ENCODE measurements around the gene LGSN.
"Not testable (repeated sequence)": the region's sequence is repeated elsewhere in the genome, so short reads cannot be mapped to it uniquely, and the experiment has no call there.

The LGSN gene

DNA sequence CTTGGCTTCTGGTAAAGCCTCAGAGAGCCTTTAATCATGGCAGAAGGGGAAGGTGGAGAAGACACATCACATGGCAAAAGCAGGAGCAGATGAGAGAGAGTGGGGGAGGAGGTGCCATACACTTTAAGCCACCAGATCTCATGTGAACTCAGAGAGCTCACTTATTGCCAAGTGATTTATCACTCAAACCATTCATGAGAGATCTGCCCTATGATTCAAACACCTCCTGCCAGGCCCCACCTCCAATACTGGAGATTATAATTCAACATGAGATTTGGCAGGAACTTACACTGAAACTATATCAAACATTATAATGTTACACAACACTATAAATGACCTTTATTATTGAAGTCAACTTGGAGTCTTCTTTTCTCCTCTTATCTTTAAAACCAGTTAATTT is 60.6 kb downstream of the LGSN start:
- no peak for DNase-seq
- in situ Hi-C loops (cut with MboI; ENCODE audit: low pct_unique_long_range_greater_than_20kb, low sequenced_read_pairs) = no loop called here

DNA sequence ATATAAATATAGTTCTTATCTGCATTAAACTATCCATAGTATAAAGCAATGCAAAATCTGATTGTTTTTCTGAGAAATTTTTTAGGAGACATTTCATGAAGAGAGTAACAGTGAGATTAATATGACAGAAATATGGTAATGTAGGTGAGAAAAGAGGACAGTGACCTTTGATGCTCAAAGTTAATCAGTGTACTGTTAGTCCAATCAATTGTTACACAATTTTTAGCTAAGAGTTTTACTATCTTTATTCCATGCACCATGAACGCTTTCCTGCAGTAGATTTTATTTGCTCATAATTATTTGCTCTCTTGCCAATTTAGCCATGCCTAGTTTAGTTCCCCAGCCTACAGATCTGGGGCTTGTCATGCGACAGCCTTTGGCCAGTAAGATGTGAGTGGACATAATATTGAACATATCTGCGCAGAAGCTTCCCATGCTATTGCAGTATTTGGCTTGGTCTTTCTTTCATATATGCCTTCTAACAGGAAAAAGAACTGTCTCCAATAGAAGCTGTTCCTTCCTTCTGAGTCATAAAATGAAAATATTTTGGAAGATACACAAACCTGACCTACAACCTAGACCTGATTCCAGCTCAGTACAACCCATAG is 69.8 kb downstream of the LGSN start:
- in situ Hi-C loops (cut with MboI; ENCODE audit: low pct_unique_long_range_greater_than_20kb, low sequenced_read_pairs) = no loop called here
- DNase-seq = no peak

DNA sequence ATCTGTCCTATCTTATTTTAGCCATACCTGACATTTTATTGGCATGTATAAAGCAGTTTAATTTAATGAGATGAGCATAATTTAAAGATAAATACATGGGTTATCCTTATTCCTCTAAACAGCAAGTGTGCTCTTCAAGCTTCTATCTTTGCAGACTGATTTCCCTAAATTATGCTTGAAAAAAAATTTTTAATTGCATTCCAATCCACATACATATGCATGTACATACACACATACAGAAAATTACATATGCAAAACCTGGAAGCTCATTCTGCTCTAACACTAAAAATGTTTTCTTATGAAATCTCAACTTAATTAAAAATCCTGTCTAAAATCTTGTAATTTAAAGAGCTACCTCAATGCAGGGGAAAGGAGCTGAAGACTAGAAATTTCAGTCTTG is 73.2 kb downstream of the LGSN start:
- DNase-seq = no peak
- in situ Hi-C loops (cut with MboI; ENCODE audit: low pct_unique_long_range_greater_than_20kb, low sequenced_read_pairs) = no loop called here

DNA sequence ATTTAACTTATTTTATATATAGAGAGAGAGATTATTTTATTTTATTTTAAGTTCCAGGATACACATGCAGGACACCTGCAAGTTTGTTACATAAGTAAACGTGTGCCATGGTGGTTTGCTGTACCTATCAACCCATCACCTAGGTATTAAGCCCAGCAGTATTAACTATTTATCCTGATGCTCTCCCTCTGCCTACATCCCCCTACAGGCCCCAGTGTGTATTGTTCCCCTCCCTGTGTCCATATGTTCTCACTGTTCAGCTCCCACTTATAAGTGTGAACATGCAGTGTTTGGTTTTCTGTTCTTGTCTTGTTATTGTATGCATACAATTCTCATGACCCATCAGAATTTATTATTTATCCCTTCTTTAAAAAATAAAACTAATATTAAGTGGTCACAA is 73.9 kb downstream of the LGSN start:
- in situ Hi-C loops (cut with MboI; ENCODE audit: low pct_unique_long_range_greater_than_20kb, low sequenced_read_pairs) = no loop called here
- DNase-seq = no peak

DNA sequence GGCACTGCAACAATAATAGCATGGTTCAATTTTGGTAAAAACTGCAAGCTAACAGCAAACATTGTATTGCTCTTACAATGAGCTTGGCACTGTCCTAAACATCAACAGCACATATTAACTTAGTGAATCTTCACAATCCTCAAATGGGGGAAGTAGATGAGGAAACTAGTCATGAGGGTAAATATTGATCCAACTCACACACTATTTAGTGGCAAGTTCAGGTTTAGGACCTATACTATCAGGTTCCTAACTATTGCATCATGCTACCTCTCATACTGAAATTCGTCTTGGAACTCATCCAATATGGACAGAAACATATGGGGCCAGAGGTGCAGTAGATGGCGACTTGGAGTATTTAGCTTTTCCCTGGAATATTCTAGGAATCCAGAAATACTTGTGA is 74.4 kb downstream of the LGSN start:
- DNase-seq = no peak
- in situ Hi-C loops (cut with MboI; ENCODE audit: low pct_unique_long_range_greater_than_20kb, low sequenced_read_pairs) = no loop called here

DNA sequence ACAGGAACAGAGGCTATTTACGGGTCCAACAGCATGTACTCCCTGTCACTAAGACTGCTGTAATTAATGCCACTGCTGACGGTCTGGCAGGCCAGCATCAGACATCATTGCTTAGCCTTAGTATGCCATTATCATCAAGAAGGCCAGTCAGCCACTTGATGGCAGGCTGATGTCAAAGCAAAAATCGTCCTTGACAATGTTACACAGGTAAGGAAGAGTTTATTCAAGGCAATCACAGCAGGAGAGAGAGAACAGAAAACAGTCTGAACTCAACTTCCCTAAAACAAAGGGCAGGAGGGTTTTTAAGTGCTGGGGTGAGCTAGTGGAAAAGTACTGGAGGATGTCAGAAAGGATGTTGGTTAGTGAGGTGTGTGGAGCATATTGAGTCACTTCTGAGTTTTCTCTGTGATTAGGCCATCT is 83.4 kb downstream of the LGSN start:
- in situ Hi-C loops (cut with MboI; ENCODE audit: low pct_unique_long_range_greater_than_20kb, low sequenced_read_pairs) = no loop called here
- DNase-seq = peak; percentile 66

DNA sequence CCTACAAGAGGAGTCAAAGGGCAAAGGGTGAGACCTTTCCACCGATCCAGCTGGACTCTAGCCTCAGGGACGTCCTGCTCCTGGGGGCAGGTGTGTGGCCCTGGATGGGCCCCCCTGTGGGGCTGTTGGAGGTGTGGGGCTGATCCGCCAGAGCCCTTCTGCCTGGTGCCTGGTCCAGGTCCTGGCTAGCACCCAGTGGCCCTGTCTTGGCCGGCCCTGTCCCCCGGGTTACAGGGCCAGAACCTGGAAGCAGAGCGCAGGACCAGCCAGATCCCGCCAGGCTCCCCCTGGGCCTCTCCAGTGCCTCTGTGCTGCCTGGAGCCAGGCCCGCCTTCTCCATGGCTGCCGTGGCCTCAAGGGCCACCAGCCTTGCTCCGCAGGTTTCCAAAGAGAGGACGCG is 89.3 kb downstream of the LGSN start:
- in situ Hi-C loops (cut with MboI; ENCODE audit: low pct_unique_long_range_greater_than_20kb, low sequenced_read_pairs); DNase-seq: not testable (repeated sequence)

DNA sequence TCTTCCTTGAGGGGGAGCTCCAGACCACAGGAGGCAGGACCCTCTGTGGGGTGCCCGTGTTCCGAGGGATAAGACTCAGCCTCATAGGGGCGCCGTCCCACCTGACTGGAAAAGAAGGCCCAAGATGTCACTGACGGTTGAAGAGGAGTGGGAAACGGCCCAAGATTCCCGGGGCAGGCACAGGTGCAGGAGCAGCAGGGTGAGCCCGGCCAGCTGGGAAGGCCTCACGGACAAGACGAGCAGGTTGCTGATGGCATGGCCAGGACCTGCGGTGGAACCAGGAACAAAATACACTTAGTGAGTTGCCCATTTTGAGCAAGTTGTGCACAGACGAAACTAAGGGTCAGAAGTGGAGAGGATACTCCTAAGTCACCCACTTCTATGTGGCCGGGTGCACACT is 89.8 kb downstream of the LGSN start:
- DNase-seq; in situ Hi-C loops (cut with MboI; ENCODE audit: low pct_unique_long_range_greater_than_20kb, low sequenced_read_pairs): not testable (repeated sequence)

DNA sequence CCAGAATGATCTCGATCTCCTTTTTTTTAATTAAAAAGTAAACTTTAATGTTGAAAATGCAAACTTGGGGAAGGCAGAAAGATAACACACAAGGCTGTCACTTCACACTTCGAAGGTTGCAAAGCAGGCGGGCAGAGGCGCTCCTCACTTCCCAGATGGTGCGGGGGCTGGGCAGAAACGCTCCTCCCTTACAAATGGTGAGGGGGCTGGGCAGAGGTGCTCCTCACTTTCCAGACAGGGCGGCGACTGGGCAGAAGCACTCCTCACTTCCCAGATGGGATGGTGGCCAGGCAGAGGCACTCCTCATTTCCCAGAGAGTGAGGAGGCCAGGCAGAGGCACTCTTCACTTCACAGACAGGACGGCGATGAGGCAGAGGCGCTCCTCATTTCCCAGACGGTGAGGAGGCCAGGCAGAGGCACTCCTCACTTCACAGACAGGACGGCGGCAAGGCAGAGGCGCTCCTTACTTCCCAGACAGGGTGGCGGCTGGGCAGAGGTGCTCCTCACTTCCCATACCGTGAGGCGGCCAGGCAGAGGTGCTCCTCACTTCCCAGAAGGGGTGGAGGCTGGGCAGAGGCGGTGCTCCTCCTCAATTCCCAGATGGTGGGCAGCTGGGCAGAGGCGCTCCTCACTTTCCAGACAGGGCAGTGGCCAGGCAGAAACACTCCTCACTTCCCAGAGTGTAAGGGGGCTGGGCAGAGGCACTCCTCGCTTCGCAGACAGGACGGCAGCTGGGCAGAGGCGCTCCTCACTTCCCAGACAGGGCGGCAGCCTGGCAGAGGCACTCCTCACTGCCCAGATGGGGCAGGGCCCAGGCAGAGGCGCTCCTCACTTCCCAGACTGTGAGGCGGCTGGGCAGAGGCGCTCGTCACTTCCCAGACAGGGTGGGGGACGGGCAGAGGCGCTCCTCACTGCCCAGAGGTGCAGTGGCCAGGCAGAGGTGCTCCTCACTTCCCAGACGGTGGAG is 91.6 kb downstream of the LGSN start:
- in situ Hi-C loops (cut with MboI; ENCODE audit: low pct_unique_long_range_greater_than_20kb, low sequenced_read_pairs); DNase-seq: not testable (repeated sequence)

DNA sequence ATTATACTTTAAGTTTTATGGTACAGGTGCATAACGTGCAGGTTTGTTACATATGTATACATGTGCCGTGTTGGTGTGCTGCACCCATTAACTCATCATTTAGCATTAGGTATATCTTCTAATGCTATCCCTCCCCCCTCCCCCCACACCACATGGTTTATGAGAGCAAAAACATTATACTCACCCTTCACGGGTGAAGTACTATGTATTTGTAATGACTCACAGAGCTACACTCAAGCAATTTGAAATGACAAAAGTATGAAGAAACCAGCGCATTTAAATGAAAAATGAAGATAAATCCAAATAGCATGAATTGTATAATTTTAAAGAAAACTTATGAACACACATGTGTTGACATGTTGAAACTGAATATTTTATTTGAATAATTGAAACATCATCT is 93.8 kb downstream of the LGSN start:
- in situ Hi-C loops (cut with MboI; ENCODE audit: low pct_unique_long_range_greater_than_20kb, low sequenced_read_pairs); DNase-seq: not testable (repeated sequence)

Measured in KBM-7 (cell line).